ENCODE measurements around the gene ECE1.
A peak's percentile ranks its signal among the peaks of the same experiment; 100 is the strongest.

Gene ECE1

GRCh38 chr1:21247892-21248715 lies 42.2 kb downstream of the ECE1 start:
- H3K27me3 Mint-ChIP-seq = no peaks in the 10 kb centered on the region
- DNase-seq = no peak
- peaks cover 20% of the 10 kb centered on the region for H3K4me1 Mint-ChIP-seq
- no peak overlapping the region for H3K27ac Mint-ChIP-seq
- no peak for ATAC-seq
- H3K9me3 Mint-ChIP-seq = no peaks in the 10 kb centered on the region
- H3K4me3 Mint-ChIP-seq = no peak overlapping the region

GRCh38 chr1:21246905-21247642 lies 43.2 kb downstream of the ECE1 start:
- Mint-ChIP-seq H3K27ac (peak overlapping the region in 1 of 2 donors; percentile 61), H3K4me3 (no peak overlapping the region)
- ATAC-seq = no peak

GRCh38 chr1:21245688-21246229 lies 44.5 kb downstream of the ECE1 start:
- H3K9me3 Mint-ChIP-seq = no peaks in the 10 kb centered on the region
- H3K4me1 Mint-ChIP-seq = peaks cover 4% of the 10 kb centered on the region
- no peak overlapping the region for H3K27ac Mint-ChIP-seq
- ATAC-seq = no peak
- H3K27me3 Mint-ChIP-seq = no peaks in the 10 kb centered on the region
- no peak for DNase-seq
- no peak overlapping the region for H3K4me3 Mint-ChIP-seq

More at GRCh38 chr1:21246905-21247642, 43.2 kb downstream of the ECE1 start:
- Mint-ChIP-seq H3K4me1 (peaks cover 10% of the 10 kb centered on the region), H3K9me3 (no peaks in the 10 kb centered on the region), H3K27me3 (no peaks in the 10 kb centered on the region)
- DNase-seq = no peak

GRCh38 chr1:21244986-21245687 lies 45.1 kb downstream of the ECE1 start:
- ATAC-seq = no peak
- Mint-ChIP-seq H3K9me3 (no peaks in the 10 kb centered on the region), H3K4me1 (peaks cover 7% of the 10 kb centered on the region), H3K27me3 (no peaks in the 10 kb centered on the region), H3K4me3 (no peak overlapping the region), H3K27ac (no peak overlapping the region)
- DNase-seq = no peak

- peaks cover 17% of the 10 kb centered on the region for H3K4me1 Mint-ChIP-seq
- H3K27ac Mint-ChIP-seq = peak overlapping the region in 1 of 2 donors; percentile 74
- H3K9me3 Mint-ChIP-seq = no peaks in the 10 kb centered on the region
- DNase-seq = no peak
- ATAC-seq = no peak
- no peak overlapping the region for H3K4me3 Mint-ChIP-seq
- no peaks in the 10 kb centered on the region for H3K27me3 Mint-ChIP-seq
Observed at GRCh38 chr1:21244154-21244553, 46.1 kb downstream of the ECE1 start.

- no peaks in the 10 kb centered on the region for H3K9me3 Mint-ChIP-seq
- ATAC-seq (no peak), DNase-seq (no peak)
- peak overlapping the region in 1 of 2 donors; percentile 15 for H3K27ac Mint-ChIP-seq
- H3K4me3 Mint-ChIP-seq = no peak overlapping the region
- no peaks in the 10 kb centered on the region for H3K27me3 Mint-ChIP-seq
- H3K4me1 Mint-ChIP-seq = peaks cover 19% of the 10 kb centered on the region
Observed at GRCh38 chr1:21242846-21243245, 47.4 kb downstream of the ECE1 start.

- Mint-ChIP-seq H3K4me1 (peaks cover 19% of the 10 kb centered on the region), H3K4me3 (no peak overlapping the region), H3K27ac (peak overlapping the region in 1 of 2 donors; percentile 13), H3K9me3 (no peaks in the 10 kb centered on the region), H3K27me3 (no peaks in the 10 kb centered on the region)
- ATAC-seq = no peak
- DNase-seq = no peak
Observed at GRCh38 chr1:21241771-21242581, 48.3 kb downstream of the ECE1 start.

GRCh38 chr1:21240706-21241105 lies 49.6 kb downstream of the ECE1 start:
- H3K27me3 Mint-ChIP-seq = no peaks in the 10 kb centered on the region
- DNase-seq = no peak
- H3K9me3 Mint-ChIP-seq = no peaks in the 10 kb centered on the region
- peaks cover 19% of the 10 kb centered on the region for H3K4me1 Mint-ChIP-seq
- H3K4me3 Mint-ChIP-seq = no peak overlapping the region
- no peak for ATAC-seq
- H3K27ac Mint-ChIP-seq = no peak overlapping the region

- peak; percentile 76 for ATAC-seq
- no peak for DNase-seq
- Mint-ChIP-seq H3K9me3 (no peaks in the 10 kb centered on the region), H3K4me3 (no peak overlapping the region), H3K27ac (peak overlapping the region; percentile 59 to 80), H3K4me1 (peaks cover 15% of the 10 kb centered on the region), H3K27me3 (no peaks in the 10 kb centered on the region)
Observed at GRCh38 chr1:21239221-21239620, 51.0 kb downstream of the ECE1 start.

GRCh38 chr1:21238141-21238800 lies 52.0 kb downstream of the ECE1 start:
- Mint-ChIP-seq H3K4me3 (no peak overlapping the region), H3K27me3 (no peaks in the 10 kb centered on the region), H3K4me1 (peaks cover 15% of the 10 kb centered on the region), H3K27ac (peak overlapping the region in 1 of 2 donors; percentile 88), H3K9me3 (no peaks in the 10 kb centered on the region)
- DNase-seq (no peak), ATAC-seq (no peak)

GRCh38 chr1:21237446-21238088 lies 52.7 kb downstream of the ECE1 start:
- no peak for DNase-seq
- Mint-ChIP-seq H3K4me3 (no peak overlapping the region), H3K27ac (no peak overlapping the region), H3K9me3 (no peaks in the 10 kb centered on the region), H3K4me1 (peaks cover 15% of the 10 kb centered on the region), H3K27me3 (no peaks in the 10 kb centered on the region)
- no peak for ATAC-seq

- no peaks in the 10 kb centered on the region for H3K27me3 Mint-ChIP-seq
Observed at GRCh38 chr1:21236178-21236577, 54.1 kb downstream of the ECE1 start.

GRCh38 chr1:21234779-21235178 lies 55.5 kb downstream of the ECE1 start:
- H3K9me3 Mint-ChIP-seq = no peaks in the 10 kb centered on the region
- H3K27me3 Mint-ChIP-seq = no peaks in the 10 kb centered on the region
- ATAC-seq (no peak), DNase-seq (no peak)
- H3K27ac Mint-ChIP-seq = peak overlapping the region; percentile 21 to 42
- peaks cover 8% of the 10 kb centered on the region for H3K4me1 Mint-ChIP-seq
- no peak overlapping the region for H3K4me3 Mint-ChIP-seq

More at GRCh38 chr1:21236178-21236577, 54.1 kb downstream of the ECE1 start:
- DNase-seq (no peak), ATAC-seq (no peak)
- Mint-ChIP-seq H3K27ac (peak overlapping the region in 1 of 2 donors; percentile 24), H3K4me3 (no peak overlapping the region), H3K4me1 (peaks cover 15% of the 10 kb centered on the region), H3K9me3 (no peaks in the 10 kb centered on the region)

- no peaks in the 10 kb centered on the region for H3K9me3 Mint-ChIP-seq
- H3K4me1 Mint-ChIP-seq = no peaks in the 10 kb centered on the region
- DNase-seq (no peak), ATAC-seq (no peak)
- H3K27ac Mint-ChIP-seq = no peak overlapping the region
- H3K27me3 Mint-ChIP-seq = no peaks in the 10 kb centered on the region
- no peak overlapping the region for H3K4me3 Mint-ChIP-seq
Observed at GRCh38 chr1:21233490-21233889, 56.8 kb downstream of the ECE1 start.

All from stimulated activated naive CD8-positive, alpha-beta T cell treated with anti-CD3 and anti-CD28 coated beads, Interleukin-15, amount 100 ng/mL, for 72 hours (primary cell).